ENCODE measurements around the gene ZFYVE26.
A peak's percentile ranks its signal among the peaks of the same experiment; 100 is the strongest.
"Not testable (repeated sequence)": the region's sequence is repeated elsewhere in the genome, so short reads cannot be mapped to it uniquely, and the experiment has no call there.

Gene ZFYVE26

GRCh38 chr14:67749341-67750084 is 66.9 kb downstream of the ZFYVE26 start:
- DNase-seq = no peak

DNA sequence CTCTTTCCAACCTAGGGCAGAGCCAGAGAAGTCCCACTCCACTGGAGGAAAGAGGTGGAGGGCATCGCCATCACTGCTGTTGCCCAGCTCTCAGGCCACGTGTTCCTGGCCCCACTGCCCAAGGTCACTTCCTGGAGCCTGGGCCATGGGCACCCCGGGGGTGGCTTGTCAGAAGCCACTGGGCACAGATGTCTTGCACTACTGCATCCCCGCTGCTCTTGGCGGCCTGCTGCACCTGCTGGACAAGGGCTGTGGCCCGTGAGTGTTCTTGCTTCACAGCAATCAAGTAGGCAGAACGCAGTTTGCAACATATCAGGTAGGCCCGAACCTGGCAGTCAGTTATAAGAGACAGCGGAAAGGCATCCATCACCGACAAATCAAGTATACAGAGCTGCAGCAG is 68.1 kb downstream of the ZFYVE26 start:
- DNase-seq = no peak

DNA sequence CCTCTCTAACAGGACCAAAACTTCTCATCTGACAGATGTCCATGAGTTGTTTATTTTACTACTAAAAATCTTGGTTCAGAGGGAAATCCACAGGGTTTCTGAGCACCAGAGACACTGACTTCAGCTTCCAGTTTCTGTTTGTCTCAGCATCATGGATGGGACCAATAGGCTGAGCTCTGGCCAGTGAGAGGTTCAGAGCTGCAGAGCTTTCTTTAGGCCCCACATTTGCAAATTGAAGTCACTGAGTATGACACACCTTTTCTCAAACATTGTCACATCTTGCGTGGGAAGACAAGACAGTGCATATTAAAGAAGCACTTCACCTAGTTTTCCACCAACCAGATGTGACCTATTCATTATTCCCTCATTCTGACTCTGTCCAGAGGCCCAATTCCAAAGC is 69.5 kb downstream of the ZFYVE26 start:
- DNase-seq = peak; percentile 44

- DNase-seq = no peak
Observed at GRCh38 chr14:67744046-67744445, 72.3 kb downstream of the ZFYVE26 start.

DNA sequence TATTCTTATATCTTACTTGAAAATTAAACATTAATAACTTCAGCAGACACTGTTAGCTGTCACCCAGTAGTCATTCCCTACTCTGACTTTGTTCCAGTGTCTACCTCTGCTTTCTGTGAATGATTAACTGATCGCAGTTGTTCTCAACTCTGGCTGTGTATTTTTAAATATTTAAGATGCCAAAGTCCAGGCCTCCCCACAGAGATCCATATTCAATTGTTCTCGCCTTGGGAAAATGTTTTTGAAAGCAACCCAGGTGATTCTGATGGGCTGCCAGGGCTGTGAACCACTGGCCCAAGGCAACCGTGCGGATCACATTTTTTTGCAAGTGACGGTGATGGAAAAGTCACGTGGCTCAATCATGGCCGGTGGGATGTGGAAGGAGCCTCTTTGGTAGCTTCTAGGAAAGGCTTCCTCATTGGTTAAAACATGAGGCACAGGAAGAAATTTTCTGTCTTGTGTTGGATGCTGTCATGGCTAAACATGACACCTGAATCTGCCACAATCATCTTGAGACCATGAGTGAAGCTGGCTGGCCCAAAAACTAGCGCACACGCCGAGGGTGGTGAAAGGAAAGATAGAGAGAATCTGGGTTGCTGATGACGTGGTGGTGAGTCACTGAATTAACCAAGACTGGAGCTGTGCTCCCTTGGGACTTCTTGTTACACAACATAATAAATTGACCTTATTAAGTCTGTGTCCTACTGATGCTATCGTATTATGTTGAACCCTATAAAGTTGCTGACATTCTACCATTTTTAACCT is 77.5 kb downstream of the ZFYVE26 start:
- peak; percentile 70 for DNase-seq

- DNase-seq = no peak
Observed at GRCh38 chr14:67736771-67737170, 79.6 kb downstream of the ZFYVE26 start.

GRCh38 chr14:67735336-67736147 is 80.8 kb downstream of the ZFYVE26 start:
- no peak for DNase-seq

DNA sequence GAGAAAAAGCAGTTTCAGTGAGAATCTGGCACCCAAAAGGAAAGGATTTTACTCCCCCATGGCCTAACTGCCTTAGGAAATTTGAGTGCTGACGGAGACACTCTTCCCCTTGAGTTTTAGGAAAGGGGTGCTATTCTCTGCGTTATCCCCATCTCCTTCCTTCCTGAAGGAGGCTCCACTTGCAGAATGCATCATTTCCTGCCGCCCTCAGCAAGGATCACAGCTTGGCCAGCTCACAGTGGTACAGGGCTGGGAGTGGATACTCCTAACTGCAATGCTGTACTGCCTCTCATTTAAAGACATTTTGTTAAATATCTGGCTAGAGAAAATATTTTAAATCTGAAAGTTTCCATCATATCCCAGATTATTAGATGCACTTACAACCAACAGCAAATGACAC is 81.7 kb downstream of the ZFYVE26 start:
- no peak for DNase-seq

GRCh38 chr14:67733616-67734015 is 82.8 kb downstream of the ZFYVE26 start:
- DNase-seq = no peak

GRCh38 chr14:67729072-67729885 is 87.1 kb downstream of the ZFYVE26 start:
- no peak for DNase-seq

DNA sequence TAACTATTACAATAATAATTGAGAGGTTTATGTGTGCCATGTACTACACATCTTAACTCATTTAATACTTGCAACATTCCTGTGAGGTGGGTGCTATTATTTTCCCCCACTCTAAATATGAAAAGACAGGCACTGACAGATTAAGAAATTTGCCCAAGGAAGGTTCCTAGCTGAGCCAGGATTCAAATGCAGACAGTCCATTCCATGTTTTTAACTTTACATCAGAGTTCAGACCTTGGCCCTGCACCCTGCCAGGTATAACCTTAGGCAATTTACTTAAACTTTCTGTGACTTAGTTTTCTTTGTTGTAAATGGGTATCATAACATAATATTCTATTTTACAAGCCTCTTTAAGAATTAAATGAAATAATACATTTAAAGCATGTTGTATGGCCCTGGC is 88.1 kb downstream of the ZFYVE26 start:
- no peak for DNase-seq

DNA sequence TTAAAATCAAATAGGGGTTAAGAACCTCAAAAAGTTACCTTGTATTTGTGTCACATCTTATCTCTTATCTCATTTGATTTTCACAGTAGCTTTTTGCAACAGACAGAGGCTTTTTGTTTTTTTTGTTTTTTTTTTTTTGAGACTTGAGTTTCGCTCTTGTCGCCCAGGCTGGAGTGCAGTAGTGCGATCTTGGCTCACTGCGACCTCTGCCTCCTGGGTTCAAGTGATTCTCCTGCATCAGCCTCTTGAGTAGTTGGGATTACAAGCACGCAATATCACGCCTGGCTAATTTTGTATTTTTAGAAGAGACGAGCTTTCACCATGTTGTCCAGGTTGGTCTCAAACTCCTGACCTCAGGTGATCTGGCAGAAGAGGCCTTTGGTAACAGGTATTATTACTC is 89.0 kb downstream of the ZFYVE26 start:
- no peak for DNase-seq

DNA sequence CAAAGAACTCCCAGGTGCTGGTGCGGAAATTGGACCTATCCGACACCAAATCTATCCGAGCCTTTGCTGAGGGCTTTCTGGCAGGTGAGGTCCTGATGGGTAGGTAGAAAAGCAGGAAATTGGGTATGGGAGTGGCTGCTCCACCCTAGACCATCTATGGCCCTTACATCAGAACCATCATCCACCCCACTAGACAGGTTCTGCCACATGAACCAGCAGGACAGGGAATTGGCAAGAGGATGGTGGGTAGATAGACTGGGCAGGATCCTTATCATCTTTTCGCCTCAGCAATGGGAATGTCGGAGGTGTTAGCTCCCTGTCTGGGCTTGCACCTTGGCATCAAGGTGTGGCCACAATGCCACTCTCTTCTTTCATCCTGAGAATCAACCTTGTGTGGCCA is 91.2 kb downstream of the ZFYVE26 start:
- DNase-seq = no peak

- DNase-seq = no peak
Observed at GRCh38 chr14:67722293-67722692, 94.1 kb downstream of the ZFYVE26 start.

GRCh38 chr14:67721875-67722274 is 94.5 kb downstream of the ZFYVE26 start:
- no peak for DNase-seq

- DNase-seq = no peak
Observed at GRCh38 chr14:67719866-67720265, 96.5 kb downstream of the ZFYVE26 start.

GRCh38 chr14:67719385-67719784 is 97.0 kb downstream of the ZFYVE26 start:
- not testable (repeated sequence) for DNase-seq

DNA sequence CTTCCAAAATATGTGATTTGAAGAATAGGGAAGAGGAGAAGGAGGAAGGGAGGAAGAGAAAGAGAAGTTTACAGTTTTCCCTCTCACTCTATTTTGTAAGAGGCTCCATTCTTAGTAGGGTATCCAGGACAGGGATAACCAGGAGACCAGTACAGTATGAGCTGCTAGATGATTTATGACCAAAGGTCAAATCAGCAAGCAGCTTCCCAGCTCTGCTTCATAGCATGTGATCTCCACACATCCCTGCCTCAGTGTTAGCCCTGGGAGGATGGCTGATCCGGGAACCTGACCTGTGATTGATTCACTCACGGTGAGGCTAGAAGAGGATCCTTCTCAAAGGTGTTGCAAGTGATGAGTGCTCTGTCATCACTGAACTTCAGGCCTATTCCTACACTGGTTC is 98.1 kb downstream of the ZFYVE26 start:
- no peak for DNase-seq

DNA sequence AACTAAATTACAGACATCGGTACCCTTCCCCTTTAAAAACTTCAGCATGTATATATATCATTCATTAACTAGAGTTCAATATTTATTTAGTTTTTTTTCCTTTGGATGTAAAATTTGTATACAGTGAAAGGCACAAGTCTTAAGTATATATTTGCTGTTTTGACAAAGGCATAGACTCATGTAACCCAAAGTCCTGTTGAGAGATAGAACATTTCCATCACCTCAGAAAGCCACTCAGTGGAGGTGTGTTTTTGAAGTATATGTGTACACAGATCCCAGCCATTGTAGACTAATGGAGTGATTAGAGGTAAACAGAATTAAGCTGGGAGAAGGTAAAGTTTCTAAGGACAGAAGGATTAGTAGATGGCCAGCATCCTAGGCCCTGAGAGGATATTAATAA is 99.3 kb downstream of the ZFYVE26 start:
- DNase-seq = no peak

- no peak for DNase-seq
Observed at GRCh38 chr14:67710209-67710608, 106.2 kb downstream of the ZFYVE26 start.

GRCh38 chr14:67709796-67710195 is 106.6 kb downstream of the ZFYVE26 start:
- DNase-seq = not testable (repeated sequence)

DNA sequence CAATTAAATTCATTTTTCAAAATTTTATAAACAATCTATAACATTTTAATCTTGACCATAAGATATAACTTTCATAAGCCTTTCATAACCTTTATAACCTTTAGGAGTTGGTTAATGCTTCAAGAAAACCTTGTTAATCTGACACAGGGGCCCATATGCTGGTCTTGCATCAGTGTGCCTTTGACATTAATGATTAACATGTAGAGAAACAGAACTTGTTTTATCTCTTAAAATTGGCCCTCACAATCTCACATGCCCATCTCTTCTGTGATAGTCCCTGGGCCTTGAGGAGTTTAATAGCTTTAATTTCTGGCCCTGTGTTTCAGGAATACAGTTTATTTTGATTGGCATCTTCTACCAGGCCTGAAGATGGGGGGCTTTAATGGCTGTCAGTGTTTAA is 107.0 kb downstream of the ZFYVE26 start:
- DNase-seq = not testable (repeated sequence)

GRCh38 chr14:67705211-67705610 is 111.2 kb downstream of the ZFYVE26 start:
- DNase-seq = no peak

All from suppressor macrophage treated with lipopolysaccharide for 4 hours (primary cell).